ENCODE data around the gene RECQL5.

DNA sequence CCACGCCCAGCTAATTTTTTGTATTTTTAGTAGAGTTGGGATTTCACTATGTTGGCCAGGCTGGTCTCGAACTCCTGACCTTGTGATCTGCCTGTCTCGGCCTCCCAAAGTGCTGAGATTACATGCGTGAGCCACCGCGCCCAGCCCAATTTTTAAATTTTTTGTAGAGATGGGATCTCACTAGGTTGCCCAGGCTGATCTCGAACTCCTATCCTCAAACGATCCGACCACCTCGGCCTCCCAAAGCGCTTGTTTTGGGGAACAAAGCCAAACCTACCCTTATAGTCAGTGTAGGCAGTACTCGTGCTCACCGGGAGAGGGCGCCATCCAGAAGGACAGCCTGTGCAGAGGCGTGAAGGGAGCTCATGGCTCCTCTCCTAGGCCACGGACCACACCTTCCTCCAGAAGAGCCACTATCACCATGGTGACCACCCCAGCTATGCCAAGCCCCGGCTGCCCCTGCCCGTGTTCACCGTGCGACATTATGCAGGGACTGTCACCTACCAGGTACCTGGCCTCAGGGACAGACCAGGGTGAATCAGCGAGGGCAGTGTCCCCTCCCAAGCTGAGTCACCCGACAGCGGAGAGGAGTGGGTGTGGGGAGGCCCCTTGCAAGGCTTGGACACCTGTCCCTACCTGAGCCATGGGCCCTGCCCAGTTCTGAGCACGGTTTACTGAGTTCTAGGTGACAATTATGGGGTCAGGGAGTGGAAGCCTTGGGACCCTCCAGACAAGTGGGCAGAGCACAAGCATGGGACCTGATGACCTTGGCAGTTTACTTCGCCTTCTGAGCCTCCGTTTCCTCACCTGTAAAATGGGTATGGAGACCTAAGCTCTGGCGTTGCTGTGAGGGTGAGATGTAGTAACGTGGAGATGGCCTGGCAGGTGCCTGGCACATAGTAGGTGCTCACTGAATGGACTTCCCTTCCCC lies 65.6 kb downstream of the RECQL5 start:
- TF ChIP-seq, protein P1, sequence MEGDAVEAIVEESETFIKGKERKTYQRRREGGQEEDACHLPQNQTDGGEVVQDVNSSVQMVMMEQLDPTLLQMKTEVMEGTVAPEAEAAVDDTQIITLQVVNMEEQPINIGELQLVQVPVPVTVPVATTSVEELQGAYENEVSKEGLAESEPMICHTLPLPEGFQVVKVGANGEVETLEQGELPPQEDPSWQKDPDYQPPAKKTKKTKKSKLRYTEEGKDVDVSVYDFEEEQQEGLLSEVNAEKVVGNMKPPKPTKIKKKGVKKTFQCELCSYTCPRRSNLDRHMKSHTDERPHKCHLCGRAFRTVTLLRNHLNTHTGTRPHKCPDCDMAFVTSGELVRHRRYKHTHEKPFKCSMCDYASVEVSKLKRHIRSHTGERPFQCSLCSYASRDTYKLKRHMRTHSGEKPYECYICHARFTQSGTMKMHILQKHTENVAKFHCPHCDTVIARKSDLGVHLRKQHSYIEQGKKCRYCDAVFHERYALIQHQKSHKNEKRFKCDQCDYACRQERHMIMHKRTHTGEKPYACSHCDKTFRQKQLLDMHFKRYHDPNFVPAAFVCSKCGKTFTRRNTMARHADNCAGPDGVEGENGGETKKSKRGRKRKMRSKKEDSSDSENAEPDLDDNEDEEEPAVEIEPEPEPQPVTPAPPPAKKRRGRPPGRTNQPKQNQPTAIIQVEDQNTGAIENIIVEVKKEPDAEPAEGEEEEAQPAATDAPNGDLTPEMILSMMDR (IDR thresholded peaks at IDR 0.05): peak; percentile 54 to 79 (median 62)
- TF ChIP-seq POLR2A (IDR thresholded peaks at IDR 0.05): no peak

Data from thyroid gland (tissue), 4 donors.